DND-41 (cell line): ENCODE measurements around the gene OR1F1.

ENCODE experiments used
- EZH2 ChIP-seq: IDR thresholded peaks from 3 replicates; pipeline ENCODE4 v1.6.1; 2012; ENCODE audit warnings: borderline replicate concordance, low read depth, mild to moderate bottlenecking, moderate library complexity, low read length, inconsistent platforms; ENCODE audit not compliant: severe bottlenecking
- TF ChIP-seq, protein P1 (sequence below): IDR thresholded peaks from 2 replicates; pipeline ENCODE4 v1.5.1; 2012; ENCODE audit warnings: borderline replicate concordance, low read length, moderate library complexity, mild to moderate bottlenecking; ENCODE audit not compliant: poor library complexity, severe bottlenecking; ENCODE audit errors: extremely low read depth

DNA sequence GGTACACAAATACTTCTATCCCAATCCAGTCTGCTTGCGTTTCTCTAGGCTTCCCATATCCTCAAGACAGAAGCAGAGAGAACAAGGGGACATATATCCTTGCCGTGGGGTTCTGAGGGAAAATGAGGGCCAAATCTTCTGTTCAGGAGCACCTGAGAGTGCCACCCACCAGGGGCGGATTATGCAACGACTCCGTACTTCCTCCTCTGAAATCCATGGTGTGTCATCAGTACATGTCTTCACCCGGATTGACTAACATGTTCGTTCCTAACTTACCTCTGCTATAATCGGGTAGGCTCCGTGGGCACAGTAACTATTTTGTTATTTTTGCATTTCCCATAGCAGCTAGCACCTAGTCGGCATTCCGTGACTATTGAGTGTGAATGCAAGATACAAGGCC, 54.7 kb downstream of the OR1F1 start:
- TF ChIP-seq, protein P1, sequence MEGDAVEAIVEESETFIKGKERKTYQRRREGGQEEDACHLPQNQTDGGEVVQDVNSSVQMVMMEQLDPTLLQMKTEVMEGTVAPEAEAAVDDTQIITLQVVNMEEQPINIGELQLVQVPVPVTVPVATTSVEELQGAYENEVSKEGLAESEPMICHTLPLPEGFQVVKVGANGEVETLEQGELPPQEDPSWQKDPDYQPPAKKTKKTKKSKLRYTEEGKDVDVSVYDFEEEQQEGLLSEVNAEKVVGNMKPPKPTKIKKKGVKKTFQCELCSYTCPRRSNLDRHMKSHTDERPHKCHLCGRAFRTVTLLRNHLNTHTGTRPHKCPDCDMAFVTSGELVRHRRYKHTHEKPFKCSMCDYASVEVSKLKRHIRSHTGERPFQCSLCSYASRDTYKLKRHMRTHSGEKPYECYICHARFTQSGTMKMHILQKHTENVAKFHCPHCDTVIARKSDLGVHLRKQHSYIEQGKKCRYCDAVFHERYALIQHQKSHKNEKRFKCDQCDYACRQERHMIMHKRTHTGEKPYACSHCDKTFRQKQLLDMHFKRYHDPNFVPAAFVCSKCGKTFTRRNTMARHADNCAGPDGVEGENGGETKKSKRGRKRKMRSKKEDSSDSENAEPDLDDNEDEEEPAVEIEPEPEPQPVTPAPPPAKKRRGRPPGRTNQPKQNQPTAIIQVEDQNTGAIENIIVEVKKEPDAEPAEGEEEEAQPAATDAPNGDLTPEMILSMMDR = no peak
- TF ChIP-seq EZH2 = no peak
